HL-60 (cell line): Measurements from ENCODE around the gene ANKRD44.

Experiments
- DNase-seq, 2 experiments: peaks; one replicate each; pipeline ENCODE4 v3.0.0-alpha.2; 2010 to 2020; ENCODE audit warnings: low read depth in 1 of 2, low spot score in 1 of 2
- H3K27ac ChIP-seq: fragments of 250-450 bp; sonication (Bioruptor Pico); replicated peaks from 2 replicates; pipeline ENCODE4 v1.5.1; 2020; ENCODE audit warnings: mild to moderate bottlenecking, moderate library complexity
- H3K27me3 ChIP-seq: fragments of 250-450 bp; sonication (Bioruptor Pico); 2 replicates; pipeline ENCODE4 v1.5.1; 2021; ENCODE audit warnings: mild to moderate bottlenecking, moderate library complexity; ENCODE audit not compliant: insufficient read depth, poor library complexity, severe bottlenecking
- H3K4me3 ChIP-seq: replicated peaks from 2 replicates; pipeline ENCODE4 v1.5.1; 2011; ENCODE audit warnings: mild to moderate bottlenecking, control low read depth, low read length; ENCODE audit not compliant: insufficient read depth
- GABPA ChIP-seq: IDR thresholded peaks from 2 replicates; pipeline ENCODE4 v1.6.1; 2012; ENCODE audit warnings: low read depth
- POLR2AphosphoS5 ChIP-seq: IDR thresholded peaks from 2 replicates; pipeline ENCODE4 v1.6.1; 2012; ENCODE audit warnings: low read depth
- SPI1 ChIP-seq: IDR thresholded peaks from 2 replicates; pipeline ENCODE4 v1.6.1; 2012; ENCODE audit warnings: low read depth, mild to moderate bottlenecking, borderline replicate concordance
- TF ChIP-seq, protein P1 (sequence below): IDR thresholded peaks from one replicate; pipeline ENCODE4 v1.5.1; 2011; ENCODE audit warnings: low read length, control low read depth, inconsistent platforms; ENCODE audit not compliant: insufficient read depth
- TF ChIP-seq, protein P2 (sequence below): IDR thresholded peaks from 2 replicates; pipeline ENCODE4 v1.6.1; 2012; ENCODE audit warnings: low read depth; ENCODE audit not compliant: insufficient replicate concordance

ANKRD44 gene

DNA sequence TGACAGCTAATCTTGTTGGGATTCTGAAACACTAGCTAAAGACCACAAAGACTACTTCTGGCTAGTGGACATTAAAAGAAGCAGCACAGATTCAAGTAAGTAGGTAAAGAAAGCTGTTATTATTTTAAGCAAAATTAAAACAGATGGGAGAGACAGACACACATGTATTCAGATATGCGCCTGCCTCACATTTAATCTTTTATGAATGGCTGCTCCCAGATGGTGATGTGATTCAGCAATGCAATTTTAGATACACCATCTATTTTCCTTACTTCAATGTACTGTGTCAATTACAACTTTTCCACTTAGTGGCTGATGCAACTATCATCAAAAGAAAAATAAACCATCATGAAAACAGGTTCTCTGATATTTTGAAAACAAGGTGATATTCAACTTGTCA lies 251.1 kb downstream of the ANKRD44 start:
- H3K27me3 ChIP-seq: no peaks in the 10 kb centered on the region
- no peak for TF ChIP-seq POLR2AphosphoS5
- no peak for TF ChIP-seq GABPA
- TF ChIP-seq, protein P1, sequence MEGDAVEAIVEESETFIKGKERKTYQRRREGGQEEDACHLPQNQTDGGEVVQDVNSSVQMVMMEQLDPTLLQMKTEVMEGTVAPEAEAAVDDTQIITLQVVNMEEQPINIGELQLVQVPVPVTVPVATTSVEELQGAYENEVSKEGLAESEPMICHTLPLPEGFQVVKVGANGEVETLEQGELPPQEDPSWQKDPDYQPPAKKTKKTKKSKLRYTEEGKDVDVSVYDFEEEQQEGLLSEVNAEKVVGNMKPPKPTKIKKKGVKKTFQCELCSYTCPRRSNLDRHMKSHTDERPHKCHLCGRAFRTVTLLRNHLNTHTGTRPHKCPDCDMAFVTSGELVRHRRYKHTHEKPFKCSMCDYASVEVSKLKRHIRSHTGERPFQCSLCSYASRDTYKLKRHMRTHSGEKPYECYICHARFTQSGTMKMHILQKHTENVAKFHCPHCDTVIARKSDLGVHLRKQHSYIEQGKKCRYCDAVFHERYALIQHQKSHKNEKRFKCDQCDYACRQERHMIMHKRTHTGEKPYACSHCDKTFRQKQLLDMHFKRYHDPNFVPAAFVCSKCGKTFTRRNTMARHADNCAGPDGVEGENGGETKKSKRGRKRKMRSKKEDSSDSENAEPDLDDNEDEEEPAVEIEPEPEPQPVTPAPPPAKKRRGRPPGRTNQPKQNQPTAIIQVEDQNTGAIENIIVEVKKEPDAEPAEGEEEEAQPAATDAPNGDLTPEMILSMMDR: no peak
- no peak for TF ChIP-seq SPI1
- TF ChIP-seq, protein P2, sequence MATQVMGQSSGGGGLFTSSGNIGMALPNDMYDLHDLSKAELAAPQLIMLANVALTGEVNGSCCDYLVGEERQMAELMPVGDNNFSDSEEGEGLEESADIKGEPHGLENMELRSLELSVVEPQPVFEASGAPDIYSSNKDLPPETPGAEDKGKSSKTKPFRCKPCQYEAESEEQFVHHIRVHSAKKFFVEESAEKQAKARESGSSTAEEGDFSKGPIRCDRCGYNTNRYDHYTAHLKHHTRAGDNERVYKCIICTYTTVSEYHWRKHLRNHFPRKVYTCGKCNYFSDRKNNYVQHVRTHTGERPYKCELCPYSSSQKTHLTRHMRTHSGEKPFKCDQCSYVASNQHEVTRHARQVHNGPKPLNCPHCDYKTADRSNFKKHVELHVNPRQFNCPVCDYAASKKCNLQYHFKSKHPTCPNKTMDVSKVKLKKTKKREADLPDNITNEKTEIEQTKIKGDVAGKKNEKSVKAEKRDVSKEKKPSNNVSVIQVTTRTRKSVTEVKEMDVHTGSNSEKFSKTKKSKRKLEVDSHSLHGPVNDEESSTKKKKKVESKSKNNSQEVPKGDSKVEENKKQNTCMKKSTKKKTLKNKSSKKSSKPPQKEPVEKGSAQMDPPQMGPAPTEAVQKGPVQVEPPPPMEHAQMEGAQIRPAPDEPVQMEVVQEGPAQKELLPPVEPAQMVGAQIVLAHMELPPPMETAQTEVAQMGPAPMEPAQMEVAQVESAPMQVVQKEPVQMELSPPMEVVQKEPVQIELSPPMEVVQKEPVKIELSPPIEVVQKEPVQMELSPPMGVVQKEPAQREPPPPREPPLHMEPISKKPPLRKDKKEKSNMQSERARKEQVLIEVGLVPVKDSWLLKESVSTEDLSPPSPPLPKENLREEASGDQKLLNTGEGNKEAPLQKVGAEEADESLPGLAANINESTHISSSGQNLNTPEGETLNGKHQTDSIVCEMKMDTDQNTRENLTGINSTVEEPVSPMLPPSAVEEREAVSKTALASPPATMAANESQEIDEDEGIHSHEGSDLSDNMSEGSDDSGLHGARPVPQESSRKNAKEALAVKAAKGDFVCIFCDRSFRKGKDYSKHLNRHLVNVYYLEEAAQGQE: no peak
- no peak overlapping the region for H3K27ac ChIP-seq
- no peak for DNase-seq
- no peak overlapping the region for H3K4me3 ChIP-seq

DNA sequence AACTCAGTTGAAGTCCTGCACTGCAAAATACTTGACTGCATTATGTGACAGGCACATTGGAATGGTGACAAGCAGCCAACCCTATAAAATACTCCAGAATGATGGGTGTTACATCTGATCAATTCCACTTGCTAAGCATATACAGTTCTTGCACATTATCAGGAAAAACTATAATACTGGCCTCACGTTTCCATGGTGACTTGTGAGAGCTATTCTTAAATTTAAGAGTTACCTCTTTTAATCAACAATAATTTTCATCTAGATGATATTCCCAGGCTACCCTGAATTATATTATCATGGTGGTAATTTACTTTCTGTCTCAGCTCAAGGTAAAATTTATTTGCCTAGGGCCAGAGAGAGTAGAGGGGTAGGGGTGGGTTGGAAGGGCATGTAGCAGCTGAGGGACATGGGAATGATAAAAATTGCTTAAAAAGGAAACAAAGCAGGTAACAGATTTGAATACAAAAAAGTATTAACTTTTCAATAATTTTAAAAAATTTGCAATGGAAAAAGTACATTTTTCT lies 251.7 kb downstream of the ANKRD44 start:
- H3K4me3 ChIP-seq: no peak overlapping the region
- TF ChIP-seq, protein P1: no peak
- TF ChIP-seq, protein P2: no peak
- TF ChIP-seq POLR2AphosphoS5: no peak
- TF ChIP-seq SPI1: no peak
- no peak for TF ChIP-seq GABPA
- H3K27me3 ChIP-seq: no peaks in the 10 kb centered on the region
- H3K27ac ChIP-seq: no peak overlapping the region
- no peak for DNase-seq

DNA sequence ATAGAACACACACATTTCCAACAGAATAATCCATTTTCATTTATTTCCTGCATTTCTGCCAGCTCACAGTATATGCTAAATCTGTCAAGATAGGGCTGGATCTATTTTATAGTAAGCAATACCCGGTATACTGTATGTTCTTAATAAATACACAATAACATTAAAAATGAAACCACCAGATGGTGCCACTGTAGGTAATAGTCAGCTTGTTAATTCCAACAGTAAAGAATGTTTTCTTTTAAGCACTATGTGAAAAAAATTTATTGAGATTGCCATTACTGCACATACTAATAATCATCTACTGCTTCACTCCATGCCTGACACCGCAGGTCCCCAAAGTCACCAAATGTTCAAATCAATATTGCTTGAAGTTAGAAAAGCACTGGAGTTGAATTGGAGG lies 252.6 kb downstream of the ANKRD44 start:
- H3K27ac ChIP-seq: no peak overlapping the region
- DNase-seq: no peak

More for the DNA sequence above, 252.6 kb downstream of the ANKRD44 start:
- TF ChIP-seq, protein P2: no peak
- TF ChIP-seq, protein P1: no peak
- TF ChIP-seq GABPA: no peak
- Histone ChIP-seq H3K27me3 (no peaks in the 10 kb centered on the region), H3K4me3 (no peak overlapping the region)
